Motor neuron (in vitro differentiated cells): ENCODE data around the gene AANAT. TPM values are rescaled to one million over a fixed set of nuclear protein-coding genes. Genes with fewer than 3 reads are reported as not detected.

ENCODE experiments used
- ATAC-seq, 8 experiments: fragments of 200-7000 bp; cut with Tn5 transposase; replicated peaks in 6 of 8; 2 replicates each; pipeline ENCODE4 v1.8.0; 2021; ENCODE audit warnings: mild to moderate bottlenecking in 8 of 8, moderate library complexity in 8 of 8
- H3K27ac ChIP-seq, 2 donors: fragments of 250-450 bp; sonication (Bioruptor Pico); 2 replicates each; pipeline ENCODE4 v1.9.0; 2021; ENCODE audit warnings: antibody characterized with exemption in 2 of 2, mild to moderate bottlenecking in 2 of 2, moderate library complexity in 1 of 2
- H3K4me1 ChIP-seq, 2 donors: fragments of 250-450 bp; sonication (Bioruptor Pico); replicated peaks in 1 of 2; 2 replicates each; pipeline ENCODE4 v1.6.1; 2021; ENCODE audit warnings: antibody characterized with exemption in 2 of 2, mild to moderate bottlenecking in 2 of 2, moderate library complexity in 1 of 2
- H3K4me3 ChIP-seq, 5 donors: fragments of 250-450 bp; sonication (Bioruptor Pico); 2 replicates each; pipeline ENCODE4 v1.9.0; 2021; ENCODE audit warnings: antibody characterized with exemption in 5 of 5, mild to moderate bottlenecking in 5 of 5, moderate library complexity in 4 of 5
- WGBS, 10 experiments: fragments of 450-650 bp; shearing (Covaris generic); methylation state at CpG; one replicate each; pipeline ENCODE4 v1.0.0; 2022; 5-methylcytosine and 5-hydroxymethylcytosine counted together
- in situ Hi-C, 9 experiments: fragments of 400-800 bp; cut with MboI; loops; one replicate each; pipeline ENCODE4 v1.15.0; 2021; ENCODE audit warnings: low sequenced_read_pairs in 9 of 9, low pct_unique_long_range_greater_than_20kb in 2 of 9; ENCODE audit not compliant: unreplicated experiment in 9 of 9
- total RNA-seq, 8 experiments: library from RNA; unstranded; fragments of 300-600 nt; gene quantifications; 2 replicates each; pipeline versions ENCODE4 v1.2.3 to v1.2.4, GENCODE V29; 2022

Gene AANAT
- total RNA-seq, 8 experiments from 2014 or later: 0.23 to 0.81 (median 0.46) TPM; not detected in 2

GRCh38 chr17:76461765-76462555 lies 5.4 kb upstream of the AANAT start:
- WGBS, 10 experiments: 33 to 100% (median 79%) methylated on average over 1 to 7 of the region's 11 CpGs; no CpG with 5 or more reads in 2 of the 10 experiments
- no peak for ATAC-seq
- H3K4me3 ChIP-seq: no peak overlapping the region
- no peak overlapping the region for H3K27ac ChIP-seq
- in situ Hi-C loops: no loop called here
- peaks cover 4 to 19% of the 10 kb centered on the region in 2 donors for H3K4me1 ChIP-seq

GRCh38 chr17:76462556-76463290 lies 4.7 kb upstream of the AANAT start:
- 20 to 100% (median 91%) methylated on average over 1 to 7 of the region's 24 CpGs; no CpG with 5 or more reads in 4 of the 10 experiments for WGBS, 10 experiments
- ATAC-seq: no peak
- Histone ChIP-seq H3K4me1 (peaks cover 10 to 25% of the 10 kb centered on the region in 2 donors), H3K27ac (no peak overlapping the region), H3K4me3 (no peak overlapping the region)
- in situ Hi-C loops: no loop called here

DNA sequence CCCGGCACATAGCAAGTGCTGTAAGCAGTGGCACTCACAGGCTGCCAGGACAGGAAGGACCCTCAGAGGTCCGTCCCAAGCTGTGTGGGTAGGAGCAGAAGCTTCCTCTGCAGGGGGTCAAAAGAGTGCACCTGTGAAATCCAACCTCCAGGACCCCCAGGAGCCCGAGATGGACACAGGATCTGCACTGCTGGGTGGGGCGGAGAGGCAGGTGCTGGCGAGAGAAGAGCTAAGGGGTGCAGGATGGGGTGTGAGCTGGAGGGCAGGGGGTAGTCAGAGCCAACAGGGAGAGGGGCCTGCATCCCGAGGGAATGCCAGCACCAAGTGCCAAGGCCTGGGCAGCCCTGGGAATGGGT lies 650 bp upstream of the AANAT start:
- H3K4me3 ChIP-seq: no peak overlapping the region
- H3K4me1 ChIP-seq: peaks cover 8 to 13% of the 10 kb centered on the region in 2 donors
- no peak for ATAC-seq
- in situ Hi-C loops: no loop called here
- H3K27ac ChIP-seq: no peak overlapping the region
- WGBS, 10 experiments: 60 to 100% (median 70%) methylated on average over 1 to 2 of the region's 6 CpGs; no CpG with 5 or more reads in 7 of the 10 experiments

GRCh38 chr17:76467809-76468633 lies 618 bp downstream of the AANAT start:
- H3K27ac ChIP-seq: no peak overlapping the region
- no peak overlapping the region for H3K4me3 ChIP-seq
- peak in 3 of 8 experiments; percentile 3 to 6 (median 3) for ATAC-seq
- H3K4me1 ChIP-seq: peaks cover 8 to 13% of the 10 kb centered on the region in 2 donors
- in situ Hi-C loops: no loop called here
- WGBS, 10 experiments: 40 to 100% methylated on average over 1 of the region's 8 CpGs; no CpG with 5 or more reads in 8 of the 10 experiments

GRCh38 chr17:76468634-76469010 lies 1.2 kb downstream of the AANAT start:
- Histone ChIP-seq H3K4me1 (peaks cover 8 to 13% of the 10 kb centered on the region in 2 donors), H3K27ac (no peak overlapping the region), H3K4me3 (no peak overlapping the region)
- no peak for ATAC-seq
- WGBS, 10 experiments: 60 to 100% (median 96%) methylated on average over 1 to 8 of the region's 14 CpGs; no CpG with 5 or more reads in 7 of the 10 experiments
- in situ Hi-C loops: no loop called here

DNA sequence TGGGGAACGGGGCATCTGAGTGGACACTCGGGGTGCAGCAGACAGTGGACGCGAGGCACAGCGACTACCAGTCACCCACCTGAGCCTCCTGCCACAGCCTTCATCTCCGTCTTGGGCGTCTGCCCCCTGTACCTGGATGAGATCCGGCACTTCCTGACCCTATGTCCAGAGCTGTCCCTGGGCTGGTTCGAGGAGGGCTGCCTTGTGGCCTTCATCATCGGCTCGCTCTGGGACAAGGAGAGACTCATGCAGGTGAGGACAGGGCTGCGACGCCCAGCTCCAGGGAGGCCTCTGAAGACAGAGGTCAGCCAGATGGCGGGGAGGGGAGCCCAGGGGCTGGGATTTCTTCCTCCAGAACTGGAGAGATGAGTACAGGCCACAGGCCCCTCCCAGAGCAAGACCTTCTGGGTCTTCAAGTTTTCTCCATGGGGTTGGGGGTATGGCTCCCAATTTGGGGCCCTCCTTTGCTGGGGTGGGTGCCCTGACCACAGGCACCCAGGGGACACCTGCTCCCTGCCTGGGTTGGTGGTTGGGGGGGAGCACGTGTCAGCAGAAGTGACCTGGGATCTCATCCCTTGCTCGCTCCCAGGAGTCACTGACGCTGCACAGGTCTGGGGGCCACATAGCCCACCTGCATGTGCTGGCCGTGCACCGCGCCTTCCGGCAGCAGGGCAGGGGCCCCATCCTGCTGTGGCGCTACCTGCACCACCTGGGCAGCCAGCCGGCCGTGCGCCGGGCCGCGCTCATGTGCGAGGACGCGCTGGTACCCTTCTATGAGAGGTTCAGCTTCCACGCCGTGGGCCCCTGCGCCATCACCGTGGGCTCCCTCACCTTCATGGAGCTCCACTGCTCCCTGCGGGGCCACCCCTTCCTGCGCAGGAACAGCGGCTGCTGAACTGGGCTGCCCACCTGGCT lies 1.9 kb downstream of the AANAT start:
- Histone ChIP-seq H3K4me1 (peaks cover 8 to 13% of the 10 kb centered on the region in 2 donors), H3K27ac (no peak overlapping the region), H3K4me3 (no peak overlapping the region)
- 92 to 100% (median 93%) methylated on average over 1 to 11 of the region's 38 CpGs; no CpG with 5 or more reads in 6 of the 10 experiments for WGBS, 10 experiments
- in situ Hi-C loops: no loop called here
- ATAC-seq: no peak

GRCh38 chr17:76469991-76470739 lies 2.8 kb downstream of the AANAT start:
- in situ Hi-C loops: no loop called here
- no peak for ATAC-seq
- 80 to 100% (median 83%) methylated on average over 1 of the region's 13 CpGs; no CpG with 5 or more reads in 7 of the 10 experiments for WGBS, 10 experiments
- peaks cover 8 to 13% of the 10 kb centered on the region in 2 donors for H3K4me1 ChIP-seq
- H3K27ac ChIP-seq: no peak overlapping the region
- no peak overlapping the region for H3K4me3 ChIP-seq

GRCh38 chr17:76471498-76472257 lies 4.3 kb downstream of the AANAT start:
- no peak overlapping the region for H3K4me3 ChIP-seq
- in situ Hi-C loops: no loop called here
- peaks cover 7 to 8% of the 10 kb centered on the region in 2 donors for H3K4me1 ChIP-seq
- 80 to 89% (median 80%) methylated on average over 1 to 11 of the region's 35 CpGs; no CpG with 5 or more reads in 5 of the 10 experiments for WGBS, 10 experiments
- H3K27ac ChIP-seq: no peak overlapping the region
- no peak for ATAC-seq

GRCh38 chr17:76472258-76472645 lies 4.8 kb downstream of the AANAT start:
- in situ Hi-C loops: no loop called here
- no peak for ATAC-seq
- 60 to 94% (median 87%) methylated on average over 1 to 14 of the region's 15 CpGs; no CpG with 5 or more reads in 2 of the 10 experiments for WGBS, 10 experiments
- no peak overlapping the region for H3K27ac ChIP-seq
- no peak overlapping the region for H3K4me3 ChIP-seq
- H3K4me1 ChIP-seq: peaks cover 5 to 6% of the 10 kb centered on the region in 2 donors

- Histone ChIP-seq H3K4me1 (peaks cover under 1 to 1% of the 10 kb centered on the region in 2 donors), H3K4me3 (no peak overlapping the region), H3K27ac (no peak overlapping the region)
- in situ Hi-C loops: no loop called here
- no peak for ATAC-seq
- 80% methylated on average over 1 of the region's 11 CpGs; no CpG with 5 or more reads in 9 of the 10 experiments for WGBS, 10 experiments
Measured at GRCh38 chr17:76472726-76473125, 5.3 kb downstream of the AANAT start.

GRCh38 chr17:76473541-76473985 lies 6.2 kb downstream of the AANAT start:
- 62 to 96% methylated on average over 2 to 4 of the region's 18 CpGs; no CpG with 5 or more reads in 8 of the 10 experiments for WGBS, 10 experiments
- in situ Hi-C loops: no loop called here
- ATAC-seq: peak in 5 of 8 experiments; percentile 16 to 62 (median 49)
- H3K27ac ChIP-seq: no peak overlapping the region
- no peak overlapping the region for H3K4me3 ChIP-seq
- no peaks in the 10 kb centered on the region for H3K4me1 ChIP-seq
